Kidney epithelial cell (primary cell): ENCODE data around the gene CDADC1. TPM values are rescaled to one million over a fixed set of nuclear protein-coding genes. Genes with fewer than 3 reads are reported as not detected.

Source experiments
- DNase-seq: peaks from one replicate; pipeline ENCODE4 v3.0.0-alpha.2; 2010; ENCODE audit warnings: low read depth
- H3K27me3 ChIP-seq: 2 replicates; pipeline ENCODE4 v1.6.0; 2011; ENCODE audit warnings: low read length; ENCODE audit not compliant: control insufficient read depth, insufficient read depth
- H3K36me3 ChIP-seq: 2 replicates; pipeline ENCODE4 v1.5.1; 2011; ENCODE audit warnings: low read length; ENCODE audit not compliant: control insufficient read depth, insufficient read depth
- H3K4me3 ChIP-seq: 2 replicates; pipeline ENCODE4 v1.5.1; 2011; ENCODE audit warnings: low read depth, mild to moderate bottlenecking, control low read depth, low read length
- total RNA-seq: library from RNA; depleted of rRNA; stranded (reverse); fragments of >200 nt; gene quantifications from 2 replicates; pipeline ENCODE4 v1.2.3, GENCODE V29; 2015
- TF ChIP-seq, protein P1 (sequence below): IDR thresholded peaks from 2 replicates; pipeline ENCODE4 v1.5.1; 2011; ENCODE audit warnings: mild to moderate bottlenecking, moderate library complexity, low read length, control low read depth, inconsistent platforms; ENCODE audit not compliant: insufficient read depth, poor library complexity, severe bottlenecking

CDADC1 gene
- total RNA-seq, 1 donor from 2014 or later = 7.6 TPM

DNA sequence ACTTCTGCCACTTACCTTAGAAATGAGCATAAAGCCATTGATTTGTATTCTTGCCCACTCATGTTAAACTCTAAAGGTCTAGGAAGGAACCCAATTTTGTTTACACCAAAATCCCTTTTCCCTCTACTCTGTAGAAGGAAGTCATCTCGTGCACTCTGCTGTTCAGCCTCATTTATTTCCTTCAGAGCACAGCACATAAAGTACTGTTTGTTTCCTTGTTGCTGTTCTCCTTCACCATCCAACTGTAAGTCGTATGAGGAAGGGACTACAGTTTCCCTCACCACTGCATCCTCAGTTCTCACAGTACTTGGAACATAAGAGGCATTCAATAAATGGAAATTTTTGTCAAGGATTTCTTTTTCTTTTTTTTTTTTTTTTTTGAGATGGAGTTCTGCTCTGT lies 24.6 kb downstream of the CDADC1 start:
- TF ChIP-seq, protein P1, sequence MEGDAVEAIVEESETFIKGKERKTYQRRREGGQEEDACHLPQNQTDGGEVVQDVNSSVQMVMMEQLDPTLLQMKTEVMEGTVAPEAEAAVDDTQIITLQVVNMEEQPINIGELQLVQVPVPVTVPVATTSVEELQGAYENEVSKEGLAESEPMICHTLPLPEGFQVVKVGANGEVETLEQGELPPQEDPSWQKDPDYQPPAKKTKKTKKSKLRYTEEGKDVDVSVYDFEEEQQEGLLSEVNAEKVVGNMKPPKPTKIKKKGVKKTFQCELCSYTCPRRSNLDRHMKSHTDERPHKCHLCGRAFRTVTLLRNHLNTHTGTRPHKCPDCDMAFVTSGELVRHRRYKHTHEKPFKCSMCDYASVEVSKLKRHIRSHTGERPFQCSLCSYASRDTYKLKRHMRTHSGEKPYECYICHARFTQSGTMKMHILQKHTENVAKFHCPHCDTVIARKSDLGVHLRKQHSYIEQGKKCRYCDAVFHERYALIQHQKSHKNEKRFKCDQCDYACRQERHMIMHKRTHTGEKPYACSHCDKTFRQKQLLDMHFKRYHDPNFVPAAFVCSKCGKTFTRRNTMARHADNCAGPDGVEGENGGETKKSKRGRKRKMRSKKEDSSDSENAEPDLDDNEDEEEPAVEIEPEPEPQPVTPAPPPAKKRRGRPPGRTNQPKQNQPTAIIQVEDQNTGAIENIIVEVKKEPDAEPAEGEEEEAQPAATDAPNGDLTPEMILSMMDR = no peak
- no peak for DNase-seq
- H3K27me3 ChIP-seq = no peaks in the 10 kb centered on the region
- no peaks in the 10 kb centered on the region for H3K36me3 ChIP-seq
- no peak overlapping the region for H3K4me3 ChIP-seq

DNA sequence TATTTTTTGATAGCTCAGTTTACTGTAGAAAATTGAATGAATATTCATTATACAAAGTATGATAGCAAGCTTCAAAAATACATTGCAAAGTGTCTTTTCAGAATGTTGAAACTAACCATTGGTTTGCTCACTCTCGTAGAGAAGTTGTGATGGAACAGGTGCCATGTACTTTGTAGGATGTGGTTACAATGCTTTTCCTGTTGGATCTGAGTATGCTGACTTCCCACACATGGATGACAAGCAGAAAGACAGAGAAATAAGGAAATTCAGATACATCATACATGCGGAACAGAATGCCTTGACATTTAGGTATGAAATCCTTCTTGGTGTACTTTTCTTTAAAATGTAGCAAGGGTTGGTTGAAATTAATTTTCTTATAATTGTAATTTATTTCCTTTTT lies 30.5 kb downstream of the CDADC1 start:
- Histone ChIP-seq H3K27me3 (no peaks in the 10 kb centered on the region), H3K36me3 (no peaks in the 10 kb centered on the region), H3K4me3 (no peak overlapping the region)
- no peak for DNase-seq
- TF ChIP-seq, protein P1 = no peak

DNA sequence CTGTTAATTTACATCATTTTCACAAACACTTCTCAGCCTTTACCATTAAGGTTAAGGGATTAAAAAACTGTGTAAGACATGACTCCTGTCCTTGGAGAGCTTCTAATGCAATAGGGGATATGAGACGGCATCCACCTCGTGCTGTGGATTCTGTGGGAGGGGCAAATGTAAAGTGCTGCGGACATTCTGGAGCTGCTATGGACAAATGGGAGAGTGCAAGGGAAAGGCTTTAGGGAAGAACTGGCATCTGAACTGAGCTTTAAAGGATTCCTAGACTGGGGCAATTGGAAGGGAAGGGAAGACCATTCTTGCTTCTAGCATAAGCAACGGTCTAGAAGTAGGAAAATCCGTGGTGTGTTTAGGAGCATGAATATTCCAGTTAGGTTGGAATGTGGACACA lies 31.4 kb downstream of the CDADC1 start:
- DNase-seq = no peak
- H3K4me3 ChIP-seq = no peak overlapping the region
- no peaks in the 10 kb centered on the region for H3K27me3 ChIP-seq
- TF ChIP-seq, protein P1 = no peak
- H3K36me3 ChIP-seq = no peaks in the 10 kb centered on the region

DNA sequence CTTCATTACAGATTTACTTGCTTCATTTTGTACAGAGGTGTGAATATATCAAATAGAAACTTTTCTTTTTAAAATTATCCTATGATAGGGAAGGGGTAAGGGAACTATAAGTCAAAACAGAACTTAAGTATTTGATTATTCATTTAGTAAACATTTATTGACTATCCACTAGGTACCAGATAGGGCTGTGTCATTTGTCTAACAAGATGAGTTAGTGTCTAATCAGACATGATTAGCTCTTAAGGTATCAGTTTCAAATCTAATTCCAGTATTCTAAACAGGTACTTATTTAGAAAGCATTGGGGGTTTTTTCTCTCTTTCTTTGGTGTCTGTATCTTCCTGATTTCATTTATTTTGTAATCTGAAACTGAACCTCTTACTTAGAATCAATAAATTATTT lies 32.2 kb downstream of the CDADC1 start:
- no peak for DNase-seq
- Histone ChIP-seq H3K36me3 (no peaks in the 10 kb centered on the region), H3K4me3 (no peak overlapping the region), H3K27me3 (no peaks in the 10 kb centered on the region)
- TF ChIP-seq, protein P1 = no peak

DNA sequence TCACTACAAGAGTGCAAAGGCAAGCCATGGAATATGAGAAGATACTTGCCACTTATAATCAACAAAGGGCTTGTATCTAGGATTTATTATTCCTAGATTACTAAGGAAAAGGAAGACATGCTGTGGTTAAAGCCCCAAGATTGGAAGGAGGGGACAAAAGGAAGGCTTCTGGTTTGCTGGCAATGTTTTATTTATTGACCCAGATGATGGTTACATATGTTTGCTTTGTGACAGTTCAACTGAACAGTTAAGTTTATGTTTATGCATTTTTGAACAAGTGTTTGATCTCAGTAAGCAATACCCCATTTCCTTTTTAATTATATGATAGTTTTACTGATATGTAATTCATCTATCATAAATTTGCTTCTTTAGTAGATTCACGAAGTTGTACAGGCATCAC lies 40.3 kb downstream of the CDADC1 start:
- DNase-seq = no peak
- Histone ChIP-seq H3K36me3 (no peaks in the 10 kb centered on the region), H3K27me3 (no peaks in the 10 kb centered on the region), H3K4me3 (no peak overlapping the region)
- TF ChIP-seq, protein P1 = no peak

DNA sequence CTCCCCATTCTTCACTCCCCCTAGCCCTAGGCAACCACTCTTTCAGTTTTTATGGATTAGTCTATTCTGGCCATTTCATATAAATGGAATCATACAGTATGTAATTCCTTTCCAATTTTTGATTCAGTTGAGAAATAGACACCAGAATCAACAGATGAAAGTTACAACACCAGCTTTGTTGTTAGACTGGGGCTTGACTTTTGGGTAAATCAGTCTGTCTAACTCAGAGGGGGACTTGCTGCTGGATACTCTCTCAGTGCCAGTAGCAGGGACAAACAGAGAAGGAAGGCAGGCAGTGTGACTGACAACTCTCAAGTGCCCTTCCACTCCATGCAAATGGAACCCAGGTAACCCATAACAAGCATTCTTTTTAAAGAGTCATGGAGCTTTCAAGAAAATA lies 40.7 kb downstream of the CDADC1 start:
- no peak overlapping the region for H3K4me3 ChIP-seq
- no peaks in the 10 kb centered on the region for H3K27me3 ChIP-seq
- TF ChIP-seq, protein P1 = no peak
- DNase-seq = no peak
- no peaks in the 10 kb centered on the region for H3K36me3 ChIP-seq
